ENCODE results near the gene PAM16.

Gene PAM16

DNA sequence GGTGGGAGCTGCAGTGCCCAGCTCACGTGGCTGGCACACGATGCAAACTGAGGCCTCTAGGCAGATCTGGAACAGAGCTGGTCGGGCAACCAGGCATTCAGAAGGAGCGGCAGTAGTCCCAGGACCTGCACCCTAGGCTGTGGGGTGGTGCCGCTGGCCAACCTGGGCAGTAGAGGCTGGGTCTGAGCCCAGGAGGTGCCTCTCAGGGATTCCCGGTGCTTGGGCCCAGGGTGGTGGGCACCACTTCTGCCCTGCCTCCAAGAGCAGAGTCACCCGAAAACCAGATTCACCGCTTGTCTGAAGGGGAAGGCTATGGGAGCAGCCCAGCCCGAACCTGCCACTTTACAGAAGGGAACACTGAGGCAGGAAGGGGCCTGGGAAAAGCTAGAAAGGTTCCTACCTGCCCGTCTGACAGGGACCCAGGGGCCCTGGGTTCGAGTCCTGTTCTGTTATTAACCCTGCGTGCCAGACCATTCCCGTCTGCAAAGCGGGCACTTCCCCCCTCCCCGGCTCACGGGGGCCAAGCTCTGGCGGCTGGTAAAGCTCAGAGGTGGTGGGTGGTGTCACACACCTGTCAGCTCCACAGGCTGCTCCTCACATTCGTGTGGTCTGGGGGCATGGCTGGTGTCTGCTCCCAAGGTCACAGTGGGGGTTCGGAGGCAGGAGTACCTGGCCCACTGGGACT is 18.4 kb downstream of the PAM16 start:
- DNase-seq: no peak

DNA sequence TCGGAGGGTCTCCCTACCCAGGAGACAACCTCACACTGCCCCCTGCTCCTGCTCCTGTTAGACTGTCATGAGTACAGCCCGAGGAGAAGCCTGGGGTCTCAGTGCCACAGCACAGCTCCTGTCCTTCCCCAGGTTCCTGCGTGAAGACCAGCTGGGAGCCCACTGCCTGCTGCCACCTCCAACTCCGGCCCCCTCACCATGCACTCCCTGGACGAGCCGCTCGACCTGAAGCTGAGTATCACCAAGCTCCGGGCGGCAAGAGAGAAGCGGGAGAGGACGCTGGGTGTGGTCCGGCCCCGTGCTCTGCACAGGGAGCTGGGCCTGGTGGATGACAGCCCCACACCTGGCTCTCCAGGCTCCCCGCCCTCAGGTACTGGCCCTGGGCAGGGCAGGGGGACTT is 19.0 kb downstream of the PAM16 start:
- no peak for DNase-seq

DNA sequence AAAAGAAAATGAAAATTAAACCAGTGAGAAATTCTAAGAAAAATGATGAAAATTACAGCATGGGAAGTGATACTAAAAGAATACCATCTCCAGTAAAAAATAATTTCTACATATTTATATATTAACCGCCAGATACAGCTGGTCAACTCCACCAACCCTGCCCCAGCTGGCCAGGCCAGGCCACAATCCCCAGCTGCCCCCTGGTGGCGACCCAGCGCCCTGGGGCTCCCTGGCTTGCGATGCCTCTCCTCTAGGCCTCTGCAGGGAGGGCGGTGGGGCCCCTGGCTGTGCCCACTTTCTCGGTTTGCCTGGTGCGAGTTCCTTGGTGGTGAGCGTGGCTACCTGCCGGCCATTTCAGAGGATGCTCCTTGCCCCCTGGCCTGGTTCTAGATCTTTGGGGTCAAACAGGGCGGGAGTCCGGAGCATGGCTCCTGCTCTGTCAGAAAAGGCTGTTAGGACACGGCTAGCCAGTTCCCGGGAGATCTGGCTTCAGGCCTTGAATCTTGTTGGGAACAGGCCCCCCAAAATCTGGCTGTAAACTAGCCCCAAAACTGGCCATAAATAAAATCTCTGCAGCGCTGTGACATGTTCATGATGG is 20.7 kb downstream of the PAM16 start:
- DNase-seq: peak in 5 of 6 experiments; percentile 51 to 70 (median 63)

DNA sequence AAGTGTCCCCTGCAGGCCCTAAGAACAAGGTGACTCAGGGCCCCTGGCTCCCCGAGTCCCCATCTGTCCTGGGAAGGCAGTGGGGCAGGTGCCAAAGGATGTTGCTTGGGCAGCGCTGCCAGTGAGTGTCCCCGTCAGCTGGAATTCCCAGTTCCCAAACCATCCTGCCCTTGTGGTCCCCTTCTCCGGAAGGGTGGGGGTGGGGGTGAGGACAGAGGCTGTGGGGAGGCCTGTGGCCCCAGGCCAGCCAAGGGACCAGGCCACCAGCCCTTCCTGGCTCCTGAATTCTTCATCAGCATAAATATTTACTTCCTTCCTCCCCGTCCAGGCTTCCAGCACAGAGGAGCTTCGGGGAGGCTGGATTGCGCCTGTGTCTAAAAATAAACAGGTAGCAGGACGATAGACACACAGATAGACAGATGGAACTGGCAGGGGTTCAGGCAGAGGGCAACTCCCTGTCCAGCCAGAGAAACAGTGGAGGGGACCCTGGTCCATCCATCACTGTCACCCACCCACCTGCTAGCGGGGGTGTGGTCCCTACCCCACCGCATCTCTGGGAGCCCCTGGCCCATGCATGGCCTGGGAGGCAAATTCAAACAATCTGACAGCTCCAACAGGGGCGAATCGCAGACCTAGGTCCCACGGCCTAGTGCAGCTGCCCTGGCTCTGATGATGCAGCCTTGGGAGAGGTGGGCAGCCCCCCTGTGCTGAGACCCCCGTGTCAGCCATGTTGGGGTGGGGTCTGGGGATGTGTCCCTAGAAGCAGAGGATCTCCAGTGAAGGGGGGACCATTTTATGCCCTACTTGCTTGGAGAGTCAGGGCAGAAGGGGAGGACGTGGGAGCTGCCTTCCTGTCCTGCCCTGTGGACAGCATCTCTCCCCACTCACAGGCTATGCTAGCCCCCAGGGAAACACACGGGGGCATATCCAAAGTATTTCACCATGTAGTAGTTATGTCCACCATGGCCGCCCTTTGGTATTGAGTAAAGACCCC is 22.0 kb downstream of the PAM16 start:
- no peak for DNase-seq

DNA sequence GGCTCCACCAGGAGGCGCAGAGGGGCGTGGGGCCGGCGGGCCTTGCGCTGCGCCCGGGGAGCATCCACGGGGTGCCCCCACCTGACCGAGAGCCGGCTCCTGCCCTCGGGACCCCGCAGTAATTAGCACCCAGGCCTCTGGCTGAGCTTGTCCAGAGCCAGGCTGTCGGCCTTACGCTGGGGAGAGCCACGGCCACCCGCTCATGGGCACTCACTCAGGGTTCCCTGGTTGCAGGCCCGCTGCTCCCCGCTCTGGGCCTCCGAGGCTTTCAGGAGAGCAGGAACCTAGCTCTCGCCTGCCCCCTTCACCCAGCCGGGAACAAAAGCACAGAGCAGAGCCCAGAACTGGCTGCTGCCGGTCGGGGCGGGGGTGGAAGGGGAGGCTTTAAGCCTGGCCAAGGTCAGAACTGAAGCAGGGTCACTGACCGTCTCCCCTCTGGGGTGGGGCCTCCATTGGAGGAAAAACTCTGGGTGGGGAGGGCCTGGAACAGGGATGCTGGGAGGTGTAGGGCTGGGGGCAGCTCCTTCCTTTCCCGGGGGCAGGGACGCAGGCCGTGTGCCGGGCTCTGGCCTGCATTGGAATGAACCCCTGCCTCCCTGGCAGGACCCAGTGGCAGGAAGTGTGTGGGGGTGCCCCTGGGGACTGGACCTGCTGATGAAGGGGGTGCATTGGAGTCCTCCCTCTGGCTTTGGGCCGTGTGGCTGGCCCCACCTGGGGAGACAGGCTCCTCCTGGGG is 22.9 kb downstream of the PAM16 start:
- peak; percentile 25 to 68 (median 39) for DNase-seq

DNA sequence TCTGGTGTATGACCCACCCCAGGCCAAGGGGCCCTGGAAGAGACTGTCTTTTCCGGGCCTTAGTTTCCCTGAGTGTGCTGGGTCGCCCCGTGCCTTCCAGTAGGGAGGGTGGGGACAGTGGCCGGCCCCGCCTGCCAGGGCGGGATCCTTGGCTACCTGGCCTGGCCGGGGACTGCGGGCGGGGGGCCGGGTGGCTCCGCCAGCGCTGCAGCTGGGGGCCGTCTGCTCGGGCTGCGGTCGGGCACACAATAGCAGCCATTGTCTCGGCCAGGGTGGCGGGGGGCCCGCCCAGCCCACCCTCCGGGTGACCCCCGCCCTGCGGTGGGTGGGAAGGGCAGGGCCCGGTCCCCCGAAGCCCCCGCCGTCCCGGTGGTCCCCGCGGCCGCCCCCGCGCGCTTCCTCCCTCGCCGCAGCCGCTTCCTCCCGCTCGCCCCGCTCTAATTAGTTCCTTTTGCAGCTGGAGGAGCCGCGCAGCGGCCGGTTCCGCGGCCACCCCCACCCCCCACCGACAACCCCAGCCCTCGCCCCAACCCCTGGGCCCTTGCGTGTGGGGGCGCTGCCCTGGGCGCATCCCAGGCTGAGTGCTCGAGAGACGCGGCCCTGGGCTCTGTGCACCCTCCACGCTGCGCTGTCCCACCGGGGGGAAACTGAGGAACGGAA is 23.6 kb downstream of the PAM16 start:
- DNase-seq: peak in 1 of 6 experiments; percentile 36

DNA sequence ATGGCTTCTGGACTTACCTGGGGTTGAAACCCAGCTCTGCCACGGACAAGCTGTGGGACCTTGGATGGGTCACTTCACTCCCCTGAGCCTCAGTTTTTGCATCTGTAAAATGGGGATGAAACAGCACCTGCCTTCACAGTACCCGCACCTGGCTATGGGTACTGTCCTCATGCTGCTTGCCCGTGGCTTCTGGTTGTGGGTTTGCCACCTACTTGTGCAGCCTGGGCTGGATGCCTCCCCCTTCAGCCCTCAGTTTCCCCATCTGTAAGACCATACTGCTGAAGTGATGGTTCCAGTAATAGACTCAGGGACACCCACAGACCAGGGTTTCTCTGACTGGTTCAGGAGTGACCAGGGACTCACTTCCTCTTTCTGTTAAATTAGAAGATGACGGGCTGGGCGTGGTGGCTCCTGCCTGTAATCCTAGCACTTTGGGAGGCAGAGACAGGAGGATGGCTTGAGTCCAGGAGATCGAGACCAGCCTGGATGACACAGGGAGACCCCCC is 25.8 kb downstream of the PAM16 start:
- DNase-seq: no peak

DNA sequence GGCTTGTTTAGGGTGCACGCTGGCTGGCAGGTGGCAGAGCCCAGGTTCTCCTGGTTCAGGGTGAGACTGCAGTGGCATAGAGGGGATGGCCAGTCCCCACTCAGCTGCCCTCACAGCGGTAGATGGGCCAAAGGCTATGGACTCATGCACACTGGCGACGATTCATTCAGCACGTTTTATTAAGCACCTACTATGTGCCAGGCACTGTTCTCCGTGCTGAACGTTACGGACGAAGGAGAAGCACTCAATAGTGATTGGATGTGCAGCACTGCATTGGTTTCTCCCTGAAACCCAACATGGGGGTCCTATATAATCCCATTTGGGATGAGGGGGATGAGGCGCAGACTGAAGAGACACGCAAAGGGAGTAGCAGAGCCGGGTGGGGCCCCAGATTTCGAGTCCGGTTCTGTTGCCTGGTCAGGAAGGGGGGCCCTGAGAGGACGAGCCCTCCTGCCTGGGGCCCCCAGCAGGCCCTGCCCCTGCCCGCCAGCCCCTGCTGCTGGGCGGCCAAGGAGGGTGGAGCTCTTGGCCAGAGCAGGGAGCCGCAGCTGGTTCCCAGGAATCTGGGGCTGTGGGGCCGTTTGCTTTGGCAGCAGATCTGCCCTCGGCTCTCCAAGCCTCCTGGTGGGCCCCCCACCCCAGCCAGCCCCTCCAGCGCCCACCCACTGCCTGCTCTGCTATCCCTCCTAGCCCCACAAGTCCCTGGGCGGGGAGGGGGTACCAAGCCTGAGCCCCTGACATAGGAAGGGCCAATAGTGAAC is 26.4 kb downstream of the PAM16 start:
- no peak for DNase-seq

DNA sequence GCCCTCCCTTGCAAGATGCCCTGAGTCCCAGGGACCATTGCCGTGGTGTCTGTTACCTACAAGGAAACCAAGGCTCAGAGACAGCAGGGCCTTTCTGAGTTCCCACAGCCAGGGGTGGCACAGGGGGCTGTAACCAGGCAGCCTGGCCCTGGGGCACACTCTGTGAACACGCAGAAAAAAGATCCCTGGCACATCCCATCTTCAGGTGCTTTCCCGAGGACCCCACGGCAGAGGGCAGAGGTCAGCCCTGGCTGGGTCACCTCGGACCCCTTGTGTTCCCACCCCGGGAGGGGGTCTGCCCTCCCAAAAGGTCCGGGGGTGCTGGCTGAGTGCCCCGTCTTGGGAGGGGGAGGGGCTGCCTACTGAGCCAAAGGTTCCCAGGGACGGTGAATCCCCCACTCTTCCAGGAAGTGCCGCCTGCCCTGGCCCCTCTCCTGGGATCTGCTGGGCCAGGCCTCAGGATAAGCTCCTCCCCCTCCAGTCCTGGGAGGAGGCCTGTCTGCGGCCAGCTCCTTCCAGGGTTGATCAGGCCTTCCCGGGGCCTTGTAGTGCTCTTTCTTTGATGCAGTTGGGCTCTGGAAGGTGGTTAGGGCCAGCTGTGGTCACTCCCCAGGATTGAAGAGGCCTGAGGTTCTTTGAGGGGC is 27.2 kb downstream of the PAM16 start:
- no peak for DNase-seq

DNA sequence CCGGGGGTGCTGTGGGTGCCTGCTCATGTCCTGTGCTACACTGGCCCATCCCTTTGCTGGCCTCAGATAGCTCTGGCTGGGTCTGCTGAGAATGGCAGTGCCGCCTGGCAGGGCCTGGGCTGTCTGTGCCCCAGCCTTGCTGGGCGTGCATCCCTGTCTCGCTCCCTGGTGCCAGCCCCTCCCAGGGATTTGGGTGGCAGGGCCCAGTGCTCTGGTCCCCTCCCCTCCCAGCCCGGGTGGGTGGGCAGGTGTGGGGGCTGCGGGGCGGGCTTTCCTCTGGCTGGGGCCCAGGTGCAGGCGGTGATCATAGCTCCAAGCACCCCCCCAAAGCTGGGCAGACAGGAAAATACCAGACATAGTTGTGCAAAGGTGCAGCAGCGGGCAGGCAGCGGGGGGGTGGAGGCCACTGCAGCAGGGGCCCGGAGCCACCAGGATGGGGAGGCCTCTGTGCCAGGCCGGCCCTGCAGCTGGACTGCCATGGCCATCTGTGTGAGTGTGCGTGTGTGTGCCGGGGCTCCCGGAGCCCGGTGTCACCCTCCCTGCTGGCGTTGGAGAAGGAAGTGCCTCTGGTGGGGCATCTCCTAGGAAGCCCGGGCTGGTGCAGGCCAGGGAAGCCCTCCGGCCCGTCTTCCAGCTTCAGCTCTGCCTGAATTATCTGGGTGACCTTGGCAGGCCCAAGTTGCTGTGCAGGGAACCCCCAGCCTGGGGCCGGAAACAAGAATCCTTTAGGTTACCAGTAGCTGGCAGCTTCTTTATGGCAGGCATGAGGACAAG is 27.9 kb downstream of the PAM16 start:
- no peak for DNase-seq

DNA sequence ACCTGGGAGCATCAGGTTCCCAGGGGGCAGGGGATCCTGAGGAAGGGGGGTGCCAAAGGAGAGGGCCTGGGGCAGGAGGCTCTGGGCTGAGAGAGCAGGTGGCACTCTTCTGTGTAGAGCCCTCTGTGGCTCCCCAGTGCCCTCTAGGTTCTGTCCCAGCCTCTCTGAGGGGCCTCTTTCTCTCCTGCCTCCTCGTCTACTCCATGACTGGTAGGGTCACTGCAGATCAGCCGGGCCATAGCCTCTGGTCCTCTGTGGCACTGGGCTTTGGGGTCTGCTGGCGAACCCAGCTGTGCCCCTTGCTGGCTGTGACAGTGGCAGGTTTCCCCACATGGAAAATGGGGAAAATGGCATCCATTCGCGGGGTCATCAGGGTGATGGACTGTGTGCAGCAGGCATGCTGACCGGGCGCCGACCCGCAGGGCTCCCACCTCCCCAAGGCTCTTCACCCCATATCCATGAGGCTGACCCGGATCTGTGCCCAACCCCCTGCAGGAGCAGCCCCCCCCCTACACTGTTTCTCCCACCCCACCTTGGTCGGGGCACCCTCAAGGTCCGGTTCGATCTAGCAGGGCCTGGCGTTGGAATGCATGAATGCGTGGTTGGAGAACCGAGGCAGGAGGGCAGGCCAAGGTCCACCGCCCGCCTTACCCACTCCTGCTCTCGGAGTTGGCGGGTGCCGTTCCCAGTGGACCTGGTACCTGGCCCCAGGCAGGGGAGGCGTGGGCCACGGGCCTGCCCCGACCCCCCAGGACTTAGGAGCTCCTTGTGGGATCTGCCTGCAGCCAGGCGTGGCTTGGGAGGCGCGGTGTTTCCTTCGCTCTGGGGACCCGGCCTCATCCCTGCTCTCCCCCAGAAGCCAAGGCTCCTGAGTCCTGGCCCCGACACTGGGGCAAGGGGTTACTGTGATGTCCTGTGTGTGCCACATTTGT is 28.7 kb downstream of the PAM16 start:
- DNase-seq: no peak

DNA sequence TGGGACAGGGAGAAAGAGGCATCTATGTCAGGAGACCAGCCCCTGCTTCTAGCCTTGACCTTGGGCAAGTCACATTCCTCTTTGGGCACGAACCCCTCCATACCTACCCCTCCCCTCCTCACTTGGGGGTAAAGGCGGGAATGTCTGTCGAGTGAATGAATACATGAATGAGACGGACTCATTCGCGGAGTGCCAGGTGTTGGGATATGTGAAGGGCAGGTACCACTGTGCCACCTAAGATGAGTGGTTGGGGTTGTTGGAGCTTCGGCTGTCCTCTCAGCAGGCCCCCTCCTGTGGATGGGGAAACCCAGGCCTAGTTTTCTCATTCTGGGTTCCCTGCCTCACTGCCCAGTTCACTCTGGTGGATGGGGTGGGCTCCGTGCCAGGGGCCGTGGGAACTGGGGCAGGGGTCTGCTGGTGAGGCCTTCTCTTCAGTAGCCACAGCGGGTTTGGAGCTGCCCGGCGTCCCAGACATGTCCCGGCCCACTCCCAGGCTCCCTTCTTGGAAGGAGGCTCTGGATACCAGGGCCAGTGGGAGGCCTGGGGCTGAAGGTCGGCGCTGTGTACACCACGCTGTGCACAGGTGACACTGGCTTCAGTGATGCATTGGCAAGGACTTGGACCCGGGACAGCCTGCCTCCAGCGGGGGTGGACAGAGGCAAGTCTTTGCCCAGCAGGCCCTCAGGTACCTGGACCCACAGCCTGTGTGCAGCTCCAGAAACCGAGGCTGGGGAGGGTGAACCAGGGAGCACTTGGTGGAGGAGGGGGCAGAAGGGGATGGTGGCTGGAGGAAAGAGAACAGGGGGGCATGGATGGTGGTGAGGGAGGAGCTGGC is 29.6 kb downstream of the PAM16 start:
- no peak for DNase-seq

DNA sequence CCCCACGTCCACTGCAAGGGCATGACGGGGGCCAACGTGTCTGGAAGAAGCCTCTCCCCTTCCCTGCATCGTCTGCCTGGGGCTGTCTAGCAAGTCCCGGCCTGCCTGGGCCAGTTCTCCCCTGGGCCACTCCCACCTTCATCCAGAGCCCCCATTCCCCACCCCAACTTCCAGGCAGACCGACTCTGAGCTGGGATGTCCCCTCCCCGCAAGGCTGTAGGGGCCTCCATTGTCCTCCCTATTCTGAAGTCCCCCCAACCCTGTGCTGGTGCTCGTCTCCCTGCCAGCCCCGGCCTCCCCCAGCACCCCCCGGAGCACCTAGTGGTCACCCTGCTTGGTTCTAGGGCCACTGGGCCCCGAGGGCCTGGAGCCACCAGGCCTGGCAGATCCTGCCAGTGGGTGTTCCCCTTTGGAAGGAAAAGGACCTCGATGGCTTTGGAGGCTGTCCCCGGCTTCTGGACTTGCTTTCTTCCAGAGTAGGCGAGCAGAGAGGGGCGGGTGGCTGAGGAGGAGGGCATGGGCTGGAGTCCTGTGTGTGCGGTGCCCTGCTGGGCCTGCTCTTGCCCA is 30.5 kb downstream of the PAM16 start:
- no peak for DNase-seq

DNA sequence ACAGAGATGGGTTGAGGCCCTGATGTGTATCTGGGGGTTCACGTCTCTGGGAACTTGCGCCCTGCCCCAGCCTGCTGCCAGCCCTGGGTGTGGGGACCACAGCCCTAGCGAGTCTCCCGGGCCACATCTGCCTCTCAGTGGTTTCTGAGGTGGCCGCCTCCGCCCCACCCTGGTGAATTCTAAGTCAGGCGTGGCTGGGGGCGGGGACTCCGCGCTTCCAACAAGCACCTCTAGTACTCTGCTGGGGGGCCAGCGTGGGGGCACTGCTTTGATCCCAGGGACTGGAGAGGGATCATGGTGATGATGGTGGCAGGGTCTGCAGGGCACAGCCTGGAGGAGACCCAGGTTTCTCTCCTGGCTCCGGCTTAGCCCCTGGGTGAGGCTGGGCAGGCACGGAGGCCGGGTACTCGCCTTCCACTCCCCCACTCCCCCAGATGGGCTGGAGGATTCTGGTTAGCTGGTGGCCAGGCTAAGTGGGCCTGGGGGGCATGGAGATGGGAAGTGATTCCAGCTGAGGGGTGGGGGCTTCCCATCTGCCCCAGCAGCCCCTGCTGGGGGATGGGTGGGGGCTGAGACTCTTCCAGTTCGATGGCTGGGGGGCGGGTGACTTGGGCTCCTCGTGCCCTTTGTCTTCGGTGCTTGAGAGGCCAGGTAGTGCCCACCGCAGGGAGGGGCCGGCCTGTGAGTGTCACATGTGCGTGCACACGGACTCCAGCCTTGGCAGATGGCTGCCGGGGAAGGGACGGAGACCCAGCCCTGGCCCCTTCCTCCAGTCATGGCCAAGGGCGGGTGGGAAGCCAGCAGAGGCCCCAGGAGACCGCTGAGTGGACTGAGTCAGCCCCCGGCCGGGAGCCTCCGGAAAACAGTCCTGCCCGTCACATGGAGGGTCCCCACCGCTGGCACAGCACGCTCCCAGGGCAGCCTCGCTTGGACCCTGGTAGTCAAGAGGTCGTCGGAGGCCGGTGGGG is 31.4 kb downstream of the PAM16 start:
- DNase-seq: no peak

DNA sequence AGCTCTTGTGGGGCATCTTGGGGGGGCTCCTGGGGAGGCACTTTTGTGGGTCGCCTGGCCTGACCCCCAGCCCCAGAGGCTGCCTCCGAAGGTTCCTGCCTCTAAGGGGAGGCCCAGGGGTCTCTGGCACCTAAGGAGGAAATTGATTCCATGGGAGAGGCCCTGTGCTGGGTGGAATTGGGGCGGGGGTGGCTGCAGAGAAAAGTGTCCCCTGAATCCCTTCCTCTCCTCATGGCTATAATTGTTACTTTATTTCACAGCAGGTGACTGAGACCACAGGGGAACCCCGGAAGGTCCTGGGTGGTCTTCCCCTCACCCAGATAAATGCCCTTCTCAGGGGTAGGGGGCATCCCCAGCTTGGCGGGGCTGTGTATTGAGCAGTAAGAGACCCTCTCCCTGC is 32.2 kb downstream of the PAM16 start:
- no peak for DNase-seq

DNA sequence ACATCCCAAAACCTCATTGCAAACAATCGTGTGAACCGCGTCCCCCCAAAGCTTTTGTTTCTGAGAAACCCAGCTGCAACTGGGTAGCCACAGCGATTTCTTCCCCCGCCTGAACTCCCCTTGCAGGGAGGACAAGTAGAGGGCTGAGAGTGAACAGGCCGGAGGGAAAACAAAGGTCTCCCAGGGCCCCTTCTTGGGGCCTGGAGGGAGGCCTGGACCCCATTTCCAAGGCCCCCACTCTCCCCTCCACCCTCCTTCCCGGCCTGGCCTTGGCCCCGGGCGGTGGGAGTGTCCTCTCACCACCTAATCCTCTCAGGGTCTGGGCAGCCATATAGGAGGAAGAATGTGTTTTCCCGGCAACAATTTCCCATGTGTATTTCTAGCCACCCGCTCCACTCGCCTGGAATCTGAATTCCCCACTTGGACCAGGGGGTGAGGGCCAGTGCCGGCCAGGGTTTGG is 32.6 kb downstream of the PAM16 start:
- DNase-seq: no peak
